ENCODE measurements around the gene LOC101059915. TPM values are rescaled to one million over a fixed set of nuclear protein-coding genes. Genes with fewer than 3 reads are reported as not detected.

Gene LOC101059915

Other genes starting within 250 kb of the LOC101059915 start
- gene OGT, start 134.4 kb upstream of the LOC101059915 start, total RNA-seq: 100 to 1,000 TPM; 636 to 675 TPM
- 10 to 100 TPM; 29.7 to 32.7 (median 31.3) TPM for gene OGT, start 134.4 kb upstream of the LOC101059915 start, polyA plus RNA-seq
- 10 to 100 TPM; 11.6 to 12.1 TPM for gene GCNA, start 89.1 kb upstream of the LOC101059915 start, total RNA-seq
- gene GCNA, start 89.1 kb upstream of the LOC101059915 start, polyA plus RNA-seq: 1 to 10 TPM in 1 of 3 donors, under 1 TPM in 2; 0.34 to 1.3 (median 0.77) TPM
- 10 to 100 TPM; 10.4 to 10.5 TPM for gene CXCR3, start 49.0 kb upstream of the LOC101059915 start, total RNA-seq
- gene CXCR3, start 49.0 kb upstream of the LOC101059915 start, polyA plus RNA-seq: 10 to 100 TPM; 23.5 to 34.7 (median 33.6) TPM
- not detected for gene CXorf49, start 50.7 kb downstream of the LOC101059915 start, total RNA-seq
- not detected for gene CXorf49, start 50.7 kb downstream of the LOC101059915 start, polyA plus RNA-seq
- not detected for gene CXorf49B, start 95.8 kb downstream of the LOC101059915 start, total RNA-seq
- not detected for gene CXorf49B, start 95.8 kb downstream of the LOC101059915 start, polyA plus RNA-seq
- gene NHSL2, start 243.3 kb downstream of the LOC101059915 start, total RNA-seq: under 1 TPM; 0.52 to 0.81 TPM
- gene NHSL2, start 243.3 kb downstream of the LOC101059915 start, polyA plus RNA-seq: 1 to 10 TPM in 1 of 3 donors, under 1 TPM in 2; 0.09 to 2.6 (median 0.51) TPM